Hematopoietic multipotent progenitor cell treated with erythropoietin and hydrocortisone succinate and interleukin-3 and kit ligand, for 4 days (in vitro differentiated cells): ENCODE data around the gene YTHDC1.

Source experiments
- DNase-seq: peaks from one replicate; pipeline ENCODE4 v3.0.0-alpha.2; 2015

The YTHDC1 gene

GRCh38 chr4:68358988-68359387 lies 9.1 kb upstream of the YTHDC1 start:
- no peak for DNase-seq

DNA sequence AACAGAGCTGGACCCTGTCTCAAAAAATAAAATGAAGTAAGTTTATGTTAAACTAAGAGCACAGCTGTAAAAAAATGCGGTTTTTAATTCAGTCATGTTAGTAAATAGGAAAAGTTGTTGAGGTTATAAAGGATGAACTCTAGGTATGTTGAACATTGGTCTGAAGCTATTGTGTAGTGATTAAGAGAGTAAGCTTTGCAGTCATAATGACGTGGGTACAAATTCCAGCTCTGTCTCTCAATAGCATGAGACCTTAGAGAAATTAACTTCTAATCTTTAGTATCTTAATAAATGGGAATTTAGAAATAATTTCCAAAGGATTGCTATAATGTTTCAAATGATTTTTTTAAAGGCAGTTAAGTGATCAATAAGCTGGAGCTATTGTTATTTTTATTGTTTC lies 2.9 kb upstream of the YTHDC1 start:
- DNase-seq = no peak

DNA sequence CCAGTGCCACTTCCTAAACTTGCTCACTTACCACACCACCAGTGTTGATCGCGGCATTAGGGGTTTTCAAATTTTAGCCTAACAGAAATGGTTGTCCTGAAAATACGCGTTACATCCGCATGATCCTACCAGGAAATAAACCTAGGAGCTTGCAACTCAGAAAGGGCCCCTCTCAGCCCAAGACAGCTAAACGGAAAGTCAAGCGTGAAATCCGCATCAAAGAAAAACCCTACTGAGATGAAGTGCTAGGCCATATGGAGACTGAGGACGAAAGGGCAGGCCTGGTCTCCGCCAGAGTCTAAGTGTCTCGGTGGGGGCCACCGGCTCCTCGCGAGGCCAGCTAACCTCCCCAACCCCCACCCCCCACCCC lies 626 bp downstream of the YTHDC1 start:
- DNase-seq = peak; percentile 59

DNA sequence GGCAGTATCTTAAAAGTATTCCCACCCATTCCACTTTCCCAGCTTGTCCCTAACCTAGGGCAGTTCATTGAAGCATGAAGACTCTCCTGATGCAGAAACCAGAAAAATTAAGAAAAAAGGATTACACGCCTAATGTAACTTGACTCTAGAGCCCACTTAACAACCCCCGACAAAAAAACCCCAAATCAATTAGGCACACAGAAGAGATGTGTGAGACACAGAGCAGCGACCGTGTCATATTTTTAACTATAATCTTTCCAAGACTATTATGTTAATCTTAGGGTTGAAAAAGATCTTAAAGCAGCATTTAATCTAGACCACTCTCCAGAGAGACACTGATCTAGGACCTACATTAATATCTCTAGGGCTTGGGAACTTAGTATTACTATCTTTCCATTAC lies 1.3 kb downstream of the YTHDC1 start:
- DNase-seq = peak; percentile 15

DNA sequence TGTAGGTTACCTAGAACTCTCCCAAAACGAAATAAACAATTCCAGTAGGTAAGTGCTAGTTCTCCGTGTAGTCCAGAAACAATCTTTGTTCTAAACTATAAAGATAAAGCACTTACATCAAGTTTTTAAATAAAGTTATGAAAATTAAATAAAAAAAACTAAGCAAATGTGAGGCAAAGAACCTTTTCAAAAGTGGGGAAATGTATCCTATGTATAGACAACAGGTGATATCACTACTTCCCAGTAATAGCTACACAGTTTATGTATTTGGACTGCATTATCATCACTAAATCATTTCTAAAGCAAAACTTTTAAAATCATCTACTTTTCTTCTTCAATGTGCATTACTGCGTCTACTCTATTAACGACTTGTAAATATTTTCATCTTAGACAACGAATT lies 2.0 kb downstream of the YTHDC1 start:
- no peak for DNase-seq

- no peak for DNase-seq
Measured at GRCh38 chr4:68346461-68346860, 3.4 kb downstream of the YTHDC1 start.

DNA sequence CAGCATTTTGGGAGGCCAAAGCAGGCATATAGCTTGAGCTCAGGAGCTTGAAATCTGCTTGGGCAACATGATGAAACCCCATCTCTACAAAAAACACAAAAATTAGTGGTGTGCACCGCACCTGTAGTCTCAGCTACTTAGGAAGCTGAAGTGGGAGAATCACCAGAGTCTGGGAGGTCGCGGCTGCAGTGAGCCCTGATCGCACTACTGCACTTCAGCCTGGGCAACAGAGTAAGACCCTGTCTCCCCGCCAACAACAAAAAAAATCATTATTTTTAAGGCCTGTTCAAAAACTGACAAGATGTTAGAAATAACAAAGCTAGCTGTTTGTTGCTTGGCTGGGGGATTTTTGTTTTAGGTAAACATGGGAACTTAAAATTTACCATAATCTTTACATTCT lies 5.1 kb downstream of the YTHDC1 start:
- no peak for DNase-seq

DNA sequence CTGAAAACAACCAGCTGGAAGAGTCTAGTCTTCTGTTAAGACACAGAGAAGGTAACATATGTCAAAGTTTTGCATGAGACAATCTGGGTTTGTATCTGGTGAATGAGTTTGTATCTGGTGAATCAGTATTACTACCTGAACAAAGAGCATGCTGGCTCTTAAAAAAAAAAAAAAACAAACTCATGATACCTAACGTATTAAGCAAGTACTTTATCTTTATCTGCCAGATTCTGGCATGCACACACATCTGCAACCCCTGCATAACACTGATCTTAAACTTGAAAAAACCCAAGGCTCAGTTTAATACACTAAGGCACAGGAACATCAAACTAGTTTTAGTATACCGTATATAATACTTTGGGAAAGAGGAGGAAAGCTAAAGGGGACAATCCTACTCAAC lies 5.8 kb downstream of the YTHDC1 start:
- peak; percentile 65 for DNase-seq

- peak; percentile 12 for DNase-seq
Measured at GRCh38 chr4:68342134-68342533, 7.8 kb downstream of the YTHDC1 start.

DNA sequence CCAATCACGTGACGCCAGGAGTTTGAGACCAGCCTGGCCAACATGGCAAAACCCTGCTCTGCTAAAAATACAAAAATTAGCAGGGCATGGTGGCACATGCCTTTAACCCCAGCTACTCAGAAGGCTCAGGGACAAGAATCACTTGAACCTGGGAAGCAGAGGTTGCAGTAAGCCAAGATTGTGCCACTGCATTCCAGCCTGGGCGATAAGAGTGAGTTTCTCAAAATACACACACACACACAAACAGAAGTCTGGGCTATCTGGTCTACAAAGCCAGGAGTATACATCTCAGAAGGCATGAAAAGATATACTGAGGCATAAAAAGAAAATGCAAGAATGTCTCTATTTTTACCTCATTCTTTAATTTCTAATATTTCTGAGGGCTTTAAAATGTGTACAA lies 11.3 kb downstream of the YTHDC1 start:
- no peak for DNase-seq

DNA sequence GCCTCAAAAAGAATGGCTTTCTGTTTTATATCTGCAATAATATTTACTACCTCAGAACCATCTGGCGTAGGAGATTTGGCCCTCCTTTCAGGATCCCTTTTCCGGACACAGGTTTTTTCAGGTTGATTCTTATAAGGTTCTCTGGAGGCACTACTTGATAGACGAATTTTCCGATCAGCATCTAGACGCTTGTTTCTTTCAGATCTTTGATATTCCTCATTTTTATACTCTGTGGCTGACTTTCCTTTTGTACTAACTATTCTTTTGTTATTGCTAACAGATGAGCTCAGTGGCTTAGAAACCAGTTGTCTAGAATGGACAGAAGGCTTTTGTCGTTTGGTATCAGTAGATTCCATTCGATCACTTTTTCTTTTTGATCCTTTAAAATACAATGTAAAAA lies 12.4 kb downstream of the YTHDC1 start:
- DNase-seq = no peak

- DNase-seq = no peak
Measured at GRCh38 chr4:68337004-68337403, 12.9 kb downstream of the YTHDC1 start.

GRCh38 chr4:68336530-68336929 lies 13.4 kb downstream of the YTHDC1 start:
- DNase-seq = no peak

DNA sequence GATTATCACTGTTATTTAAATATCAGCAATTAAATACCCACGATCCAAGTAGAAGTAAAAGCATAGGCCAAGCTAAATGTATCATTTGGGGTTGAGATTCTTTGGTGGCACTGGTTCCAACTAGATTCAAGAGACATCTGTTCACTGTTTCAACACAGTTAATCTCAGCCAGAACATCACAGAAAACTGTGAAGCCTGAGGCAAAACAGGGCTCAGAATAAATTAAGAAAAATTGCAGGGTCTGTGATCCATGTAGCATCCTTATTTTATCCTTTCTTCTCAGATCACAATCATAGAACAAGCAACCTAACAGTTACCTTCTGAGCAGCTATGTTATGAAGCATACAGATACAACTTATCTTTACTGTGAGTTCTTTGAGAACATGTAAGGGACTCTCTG lies 23.7 kb downstream of the YTHDC1 start:
- DNase-seq = no peak

GRCh38 chr4:68324519-68325262 lies 25.2 kb downstream of the YTHDC1 start:
- no peak for DNase-seq

- peak; percentile 28 for DNase-seq
Measured at GRCh38 chr4:68319040-68319439, 30.9 kb downstream of the YTHDC1 start.

- DNase-seq = no peak
Measured at GRCh38 chr4:68316193-68316969, 33.5 kb downstream of the YTHDC1 start.

- DNase-seq = no peak
Measured at GRCh38 chr4:68310651-68311247, 39.1 kb downstream of the YTHDC1 start.

GRCh38 chr4:68304731-68305130 lies 45.2 kb downstream of the YTHDC1 start:
- no peak for DNase-seq

DNA sequence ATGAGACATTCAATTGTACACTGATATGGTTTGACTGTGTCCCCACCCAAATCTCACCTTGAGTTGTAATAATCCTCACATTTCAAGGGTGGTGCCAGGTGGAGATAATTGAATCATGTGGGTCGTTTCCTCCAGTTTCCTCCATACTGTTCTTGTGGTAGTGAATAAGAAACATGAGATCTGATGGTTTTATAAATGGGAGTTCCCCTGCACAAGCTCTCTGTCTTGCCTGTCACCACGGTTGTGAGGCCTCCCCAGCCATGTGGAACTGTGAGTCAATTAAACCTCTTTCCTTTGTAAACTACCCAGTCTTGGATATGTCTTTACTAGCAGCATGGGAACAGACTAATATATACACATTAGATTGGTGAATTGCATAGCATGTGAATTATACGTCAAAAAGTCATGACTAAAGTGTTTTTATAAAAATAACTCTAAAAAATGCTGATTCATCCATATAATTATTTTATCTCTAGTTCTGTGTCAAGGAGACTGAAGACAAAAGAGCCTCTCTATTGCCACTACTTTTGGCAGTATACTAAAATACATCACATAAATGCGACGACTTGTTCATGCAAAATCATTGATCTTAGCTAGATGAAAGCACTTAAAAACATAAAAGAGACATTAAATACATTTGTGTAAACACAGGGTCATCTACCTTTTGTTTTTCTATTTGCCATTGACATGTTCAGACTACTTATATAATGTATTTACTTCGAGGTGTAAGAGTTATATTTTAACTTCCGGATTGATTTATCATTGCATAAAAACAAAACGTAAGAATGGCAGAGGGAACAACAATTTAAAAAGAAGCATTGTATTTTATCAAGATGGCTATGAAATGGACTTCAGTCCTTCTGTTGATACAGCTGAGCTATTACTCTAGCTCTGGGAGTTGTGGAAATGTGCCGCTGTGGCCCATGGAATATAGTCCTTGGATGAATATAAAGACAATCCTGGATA lies 50.1 kb downstream of the YTHDC1 start:
- DNase-seq = no peak

DNA sequence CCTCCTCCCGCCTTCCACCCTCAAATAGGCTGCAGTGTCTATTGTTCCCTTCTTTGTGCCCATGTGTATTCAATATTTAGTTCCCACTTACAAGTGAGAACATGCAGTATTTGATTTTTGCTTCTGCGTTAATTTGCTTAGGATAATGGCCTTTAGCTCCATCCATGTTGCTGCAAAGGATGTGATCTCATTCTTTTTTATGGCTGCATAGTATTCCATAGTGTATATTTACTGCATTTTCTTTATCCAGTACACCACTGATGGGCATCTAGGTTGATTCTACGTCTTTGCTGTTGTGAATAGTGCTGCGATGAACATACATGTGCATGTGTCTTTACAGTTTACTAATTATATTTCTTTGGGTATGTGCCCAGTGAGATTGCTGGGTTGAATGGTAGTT lies 52.8 kb downstream of the YTHDC1 start:
- DNase-seq = no peak

DNA sequence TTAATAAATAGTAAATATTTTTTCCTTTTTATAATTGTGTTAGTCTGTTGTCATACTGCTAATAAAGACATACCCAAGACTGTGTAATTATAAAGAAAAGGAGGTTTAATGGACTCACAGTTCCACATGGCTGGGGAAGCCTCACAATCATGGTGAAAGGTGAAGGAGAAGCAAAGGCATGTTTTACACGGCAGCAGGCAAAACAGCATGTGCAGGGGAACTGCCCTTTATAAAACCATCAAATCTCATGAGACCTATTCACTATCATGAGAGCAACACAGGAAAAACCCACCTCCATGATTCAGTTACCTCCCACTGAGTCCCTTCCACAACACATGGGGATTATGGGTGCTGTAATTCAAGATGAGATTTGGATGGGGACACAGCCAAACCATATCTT lies 58.6 kb downstream of the YTHDC1 start:
- DNase-seq = no peak

GRCh38 chr4:68288393-68288740 lies 61.5 kb downstream of the YTHDC1 start:
- no peak for DNase-seq
